ENCODE results near the gene NR2F1. TPM values are rescaled to one million over a fixed set of nuclear protein-coding genes. Genes with fewer than 3 reads are reported as not detected.

The NR2F1 gene
- total RNA-seq, 2 experiments from 2014 or later, result not detected

DNA sequence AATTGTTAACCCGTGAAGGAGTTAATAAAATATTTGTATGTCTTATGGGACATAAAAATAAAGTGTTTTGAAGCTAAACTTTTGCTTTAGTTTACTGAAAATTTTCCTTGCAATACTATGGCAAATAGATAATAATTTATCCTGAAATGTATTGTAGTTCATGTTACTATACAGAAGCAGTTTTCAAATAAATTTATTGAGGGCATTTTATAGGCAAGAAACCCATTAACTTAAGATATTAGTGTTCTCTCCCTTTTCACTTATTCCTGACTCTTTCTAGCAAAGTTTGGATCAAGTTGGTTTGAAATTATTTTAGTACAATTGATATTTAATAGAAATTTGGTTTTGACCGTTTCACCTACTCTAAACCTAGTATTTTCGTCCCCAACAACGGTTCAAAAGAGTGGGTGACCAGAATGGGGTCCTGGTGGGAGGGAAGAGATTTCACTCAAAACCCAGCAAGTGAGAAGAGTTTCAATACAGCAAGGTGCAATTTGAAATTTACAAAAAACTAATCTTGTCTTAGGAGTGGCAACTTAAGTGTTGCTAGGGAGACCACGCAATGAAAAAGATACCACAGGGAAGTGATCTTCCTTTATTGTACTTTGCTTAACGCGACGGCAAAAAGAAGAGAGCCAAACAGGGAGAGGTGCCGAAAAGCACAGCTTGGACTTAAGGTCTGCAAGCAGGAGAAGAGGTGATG, 28.4 kb downstream of the NR2F1 start:
- Mint-ChIP-seq H3K9me3 (peaks cover 4% of the 10 kb centered on the region), H3K4me1 (ENCODE audit: low read depth) (peaks cover 15% of the 10 kb centered on the region), H3K36me3 (ENCODE audit: low read depth) (no peaks in the 10 kb centered on the region), H3K4me3 (no peak overlapping the region), H3K27me3 (peaks cover 61% of the 10 kb centered on the region), H3K27ac (no peak overlapping the region)
- no peak for ATAC-seq
- intact Hi-C loops (cut with micrococcal nuclease), result no loop called here
- ChIA-PET POLR2A (no interaction called here), CTCF (interaction anchor here (1.7 to 2.7 kb wide), 2 partner anchors 10 to 190 kb away, joined by 7 to 13 read pairs; no protein-coding TSS in a partner anchor)
- TF ChIP-seq, protein P1, sequence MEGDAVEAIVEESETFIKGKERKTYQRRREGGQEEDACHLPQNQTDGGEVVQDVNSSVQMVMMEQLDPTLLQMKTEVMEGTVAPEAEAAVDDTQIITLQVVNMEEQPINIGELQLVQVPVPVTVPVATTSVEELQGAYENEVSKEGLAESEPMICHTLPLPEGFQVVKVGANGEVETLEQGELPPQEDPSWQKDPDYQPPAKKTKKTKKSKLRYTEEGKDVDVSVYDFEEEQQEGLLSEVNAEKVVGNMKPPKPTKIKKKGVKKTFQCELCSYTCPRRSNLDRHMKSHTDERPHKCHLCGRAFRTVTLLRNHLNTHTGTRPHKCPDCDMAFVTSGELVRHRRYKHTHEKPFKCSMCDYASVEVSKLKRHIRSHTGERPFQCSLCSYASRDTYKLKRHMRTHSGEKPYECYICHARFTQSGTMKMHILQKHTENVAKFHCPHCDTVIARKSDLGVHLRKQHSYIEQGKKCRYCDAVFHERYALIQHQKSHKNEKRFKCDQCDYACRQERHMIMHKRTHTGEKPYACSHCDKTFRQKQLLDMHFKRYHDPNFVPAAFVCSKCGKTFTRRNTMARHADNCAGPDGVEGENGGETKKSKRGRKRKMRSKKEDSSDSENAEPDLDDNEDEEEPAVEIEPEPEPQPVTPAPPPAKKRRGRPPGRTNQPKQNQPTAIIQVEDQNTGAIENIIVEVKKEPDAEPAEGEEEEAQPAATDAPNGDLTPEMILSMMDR (IDR thresholded peaks at IDR 0.05), result no peak
- DNase-seq, result no peak

DNA sequence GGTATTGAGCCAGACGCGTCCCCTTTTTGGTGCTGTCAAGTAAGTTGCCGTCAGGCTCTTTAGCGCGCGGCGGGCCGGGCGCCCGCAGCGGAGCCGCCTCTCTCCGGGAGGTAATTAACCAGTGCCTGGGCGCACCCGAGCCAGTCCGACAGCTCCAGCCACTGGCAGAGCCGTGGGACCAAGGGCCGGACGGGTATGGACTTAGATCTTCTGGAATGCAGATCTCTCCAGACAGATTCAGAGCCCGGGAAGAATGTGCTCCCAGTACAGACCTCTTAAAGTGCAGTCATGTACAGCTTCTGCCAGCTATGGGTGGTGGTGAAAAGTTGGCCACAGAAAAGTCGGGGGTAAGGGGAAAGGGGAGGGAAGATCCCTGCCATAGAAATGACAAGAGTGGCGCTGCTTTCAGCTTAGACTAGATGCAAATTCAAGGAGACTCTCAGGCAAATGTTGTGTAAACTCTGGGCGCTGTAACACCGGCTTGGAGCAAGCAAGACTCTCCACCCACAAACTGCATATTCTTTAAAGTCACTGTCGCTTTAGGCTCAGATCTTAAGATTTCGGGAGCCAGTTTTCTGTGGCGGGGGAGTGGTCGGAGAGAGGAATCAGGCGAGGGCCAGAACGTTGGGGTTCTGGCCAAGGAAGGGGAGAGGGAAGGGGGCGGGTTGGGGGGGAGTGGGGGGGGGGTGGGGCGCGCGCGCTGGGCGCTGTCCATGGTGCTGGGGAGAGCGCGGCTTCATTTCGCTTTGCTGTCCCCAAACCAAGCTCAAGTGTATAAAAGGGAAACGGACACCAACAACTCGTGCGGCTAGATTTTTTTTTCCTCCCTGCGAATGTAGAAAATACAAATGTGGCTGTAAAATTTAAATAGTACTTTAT, 29.2 kb downstream of the NR2F1 start:
- CTCF ChIA-PET, result interaction anchor here (1.4 to 2.7 kb wide), 3 partner anchors 10 to 189 kb away, joined by 3 to 13 read pairs (median 7); no protein-coding TSS in a partner anchor
- TF ChIP-seq, protein P1 (IDR thresholded peaks at IDR 0.05), result no peak
- intact Hi-C loops (cut with micrococcal nuclease), result no loop called here
- POLR2A ChIA-PET, result no interaction called here
- Mint-ChIP-seq H3K27me3 (peaks cover 58% of the 10 kb centered on the region), H3K4me3 (no peak overlapping the region), H3K36me3 (ENCODE audit: low read depth) (no peaks in the 10 kb centered on the region), H3K27ac (no peak overlapping the region), H3K9me3 (peaks cover 4% of the 10 kb centered on the region), H3K4me1 (ENCODE audit: low read depth) (peaks cover 15% of the 10 kb centered on the region)
- no peak for ATAC-seq
- DNase-seq, result no peak

DNA sequence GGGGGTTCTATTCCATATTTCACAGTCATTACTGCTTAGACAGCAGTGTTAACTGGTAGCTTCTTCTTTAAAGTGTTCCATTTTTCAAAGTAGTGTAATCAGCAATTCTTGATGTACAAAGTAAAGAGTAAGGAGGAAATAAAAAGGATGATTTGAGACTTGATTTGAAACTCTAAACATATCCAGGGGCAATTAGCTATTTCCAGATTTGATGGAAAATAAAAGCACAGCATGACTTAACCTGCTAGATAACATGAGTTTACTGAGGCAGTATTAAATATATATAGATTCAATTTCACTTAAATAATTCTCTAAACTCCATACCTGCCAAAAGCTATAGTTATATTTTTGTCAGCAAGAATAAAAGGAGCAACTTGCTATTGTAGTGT, 29.8 kb downstream of the NR2F1 start:
- intact Hi-C loops (cut with micrococcal nuclease), result no loop called here
- Mint-ChIP-seq H3K27me3 (peaks cover 52% of the 10 kb centered on the region), H3K36me3 (ENCODE audit: low read depth) (no peaks in the 10 kb centered on the region), H3K27ac (no peak overlapping the region), H3K4me1 (ENCODE audit: low read depth) (peaks cover 11% of the 10 kb centered on the region), H3K4me3 (no peak overlapping the region), H3K9me3 (peaks cover 4% of the 10 kb centered on the region)
- ChIA-PET CTCF (interaction anchor here (1.4 to 2.7 kb wide), 3 partner anchors 9 to 188 kb away, joined by 3 to 13 read pairs (median 7); no protein-coding TSS in a partner anchor), POLR2A (no interaction called here)
- ATAC-seq, result no peak
- no peak for DNase-seq
- TF ChIP-seq, protein P1 (IDR thresholded peaks at IDR 0.05), result no peak

DNA sequence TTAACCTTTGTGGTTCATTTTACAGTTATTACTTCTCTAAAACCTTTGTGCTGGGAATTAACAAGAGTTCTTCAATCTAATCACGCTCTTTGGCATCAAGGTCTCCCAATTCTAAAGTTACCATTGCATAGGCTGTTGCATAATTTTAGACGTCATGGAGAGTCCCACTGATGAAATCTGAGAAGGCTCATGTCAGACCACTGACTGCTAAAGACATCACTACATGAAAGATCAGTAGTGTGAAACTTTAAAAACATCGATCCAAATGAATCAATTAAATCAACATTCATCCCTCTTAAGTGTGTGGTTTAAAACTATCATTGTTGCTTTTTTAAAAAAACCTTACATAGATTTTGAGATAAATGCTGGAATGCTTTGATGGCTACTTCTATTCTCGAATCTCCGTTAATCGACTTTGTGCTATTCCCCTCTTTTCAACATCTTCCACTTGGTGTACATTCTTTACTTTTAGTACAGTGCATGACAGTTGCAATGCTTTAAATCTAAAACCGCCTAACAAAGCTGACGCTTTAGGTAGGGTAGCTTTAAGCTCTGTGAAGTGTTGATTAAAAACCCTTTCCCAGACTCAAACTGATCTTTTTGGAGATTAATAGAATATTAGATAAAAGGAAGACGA, 33.6 kb downstream of the NR2F1 start:
- ChIA-PET POLR2A (no interaction called here), CTCF (interaction anchor here (2.6 kb wide), 1 partner anchor 9 kb away, joined by 11 read pairs; no protein-coding TSS in a partner anchor)
- Mint-ChIP-seq H3K27ac (no peak overlapping the region), H3K36me3 (ENCODE audit: low read depth) (no peaks in the 10 kb centered on the region), H3K4me1 (ENCODE audit: low read depth) (peaks cover 20% of the 10 kb centered on the region), H3K27me3 (peaks cover 30% of the 10 kb centered on the region), H3K4me3 (no peak overlapping the region), H3K9me3 (no peaks in the 10 kb centered on the region)
- ATAC-seq, result no peak
- no peak for DNase-seq
- TF ChIP-seq, protein P1 (IDR thresholded peaks at IDR 0.05), result no peak
- intact Hi-C loops (cut with micrococcal nuclease), result no loop called here
